ENCODE data around the gene CCDC83.
A peak's percentile ranks its signal among the peaks of the same experiment; 100 is the strongest.

The CCDC83 gene

DNA sequence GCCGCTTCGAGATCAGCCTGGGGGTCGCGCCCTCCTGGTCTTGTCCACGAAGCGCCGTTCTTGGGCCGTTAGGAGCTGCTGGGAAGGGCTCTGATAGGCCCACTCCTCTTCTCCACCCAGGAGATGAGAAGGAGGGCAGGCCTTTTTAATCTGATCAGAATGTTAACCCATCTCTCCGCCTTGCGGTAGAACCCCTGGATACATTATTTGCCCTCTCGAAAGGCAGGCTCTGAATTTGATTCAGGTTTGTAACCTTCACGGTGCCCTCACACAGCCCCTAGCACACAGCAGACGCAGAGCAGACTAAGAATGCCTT lies at the start of gene CCDC83:
Gene CCDC83, plus strand, starts transcription at position 43 of the 316 bp plus-strand sequence. CDS start 9,741 bp downstream, outside the sequence.
- DNase-seq (ENCODE audit: low read depth in 2 of 2), result no peak

DNA sequence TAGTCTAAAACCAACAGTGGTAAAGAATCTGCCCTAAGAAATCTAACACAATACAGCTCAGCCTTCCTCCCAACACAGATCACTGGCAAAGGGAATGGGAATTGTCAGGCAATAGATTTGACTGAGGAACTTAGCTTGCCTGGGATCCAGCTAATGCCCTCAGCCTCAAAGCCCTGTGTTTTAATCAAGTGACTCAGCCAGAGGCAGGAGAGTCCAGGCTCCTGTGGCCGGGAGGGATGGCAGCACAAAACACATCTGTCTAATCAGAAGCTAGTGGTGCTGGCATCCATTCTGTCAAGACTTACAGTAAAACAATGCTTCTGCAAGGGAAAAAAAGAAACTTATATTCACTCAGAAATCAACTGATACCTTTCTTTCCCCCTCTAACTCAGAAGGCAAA lies 49.8 kb upstream of the CCDC83 start:
- DNase-seq (ENCODE audit: low read depth in 2 of 2), result no peak

DNA sequence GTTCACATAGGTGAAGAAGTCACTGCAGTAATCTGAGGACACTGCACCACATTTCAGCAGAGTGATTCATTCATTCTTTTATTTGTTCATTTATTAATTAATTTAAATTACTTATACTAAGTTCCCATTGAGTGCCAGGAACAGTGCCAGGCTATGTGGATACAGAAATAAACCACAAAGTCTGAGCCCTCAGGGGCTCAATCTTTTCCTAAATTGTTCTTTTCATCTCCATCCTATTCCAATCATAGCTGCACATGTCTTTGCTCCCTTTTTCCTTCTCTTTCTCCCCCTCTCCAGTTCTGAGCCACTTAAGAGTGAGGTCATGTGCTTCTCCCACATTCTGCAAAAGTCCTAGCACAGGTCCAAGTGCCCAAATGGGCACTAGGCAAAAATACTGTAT lies 49.2 kb upstream of the CCDC83 start:
- DNase-seq (ENCODE audit: low read depth in 2 of 2), result no peak

DNA sequence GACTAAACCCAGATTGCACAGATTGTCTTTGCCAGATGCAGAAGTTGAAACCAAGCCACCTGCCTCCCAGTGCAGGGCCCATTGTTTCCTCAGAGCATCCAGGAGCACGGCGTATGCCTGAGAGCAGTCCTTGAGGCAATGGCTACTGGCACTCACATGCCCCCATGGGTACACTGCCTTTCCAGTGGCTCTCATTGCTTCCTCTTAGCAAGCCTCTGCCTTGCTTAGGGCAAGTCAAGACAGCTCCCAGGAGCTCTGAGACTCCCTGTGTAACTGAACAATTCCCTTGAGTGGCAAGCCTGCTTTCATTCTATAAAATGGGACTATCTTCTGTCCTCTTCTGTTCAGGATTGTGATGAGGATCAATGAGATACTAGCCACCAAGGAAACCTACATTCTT lies 48.3 kb upstream of the CCDC83 start:
- no peak for DNase-seq (ENCODE audit: low read depth in 2 of 2)

DNA sequence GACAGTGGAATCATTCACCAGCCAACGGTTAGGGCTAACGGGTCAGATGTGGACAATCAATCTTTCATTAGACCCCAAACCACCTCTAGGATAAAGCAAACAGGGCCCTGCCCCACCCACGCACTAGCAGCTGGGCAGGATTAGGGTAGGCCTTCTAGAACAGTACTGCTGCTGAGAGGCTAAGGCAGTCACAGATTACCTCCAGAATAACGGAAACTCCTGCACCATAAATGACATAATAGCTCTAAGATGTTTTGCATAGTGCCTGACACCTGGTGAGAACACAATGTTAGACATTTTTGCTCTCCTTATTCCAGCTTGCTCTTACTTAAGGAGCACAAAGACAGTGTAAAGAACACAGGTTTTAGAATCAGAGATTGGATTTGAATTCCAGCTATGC lies 46.0 kb upstream of the CCDC83 start:
- no peak for DNase-seq (ENCODE audit: low read depth in 2 of 2)

DNA sequence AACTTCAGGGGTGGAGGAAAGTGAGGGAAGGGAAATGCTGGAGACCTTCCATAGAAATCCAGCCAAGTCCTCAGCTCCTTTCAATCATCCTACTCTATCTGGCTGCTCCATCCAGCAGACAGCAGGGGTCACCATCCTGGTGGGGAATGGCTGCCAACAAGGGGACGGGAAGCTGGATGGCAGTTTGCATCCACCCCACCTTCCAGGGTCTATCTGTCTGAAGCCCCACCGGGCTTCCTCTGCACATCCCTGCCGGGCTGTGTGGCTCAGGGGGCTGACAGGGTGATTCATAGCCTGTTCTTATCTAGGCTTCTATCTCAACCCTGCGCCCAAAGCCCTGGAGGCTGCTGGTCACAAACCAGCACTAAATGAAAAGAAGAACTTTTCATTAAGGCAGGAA lies 45.3 kb upstream of the CCDC83 start:
- DNase-seq (ENCODE audit: low read depth in 2 of 2), result no peak

DNA sequence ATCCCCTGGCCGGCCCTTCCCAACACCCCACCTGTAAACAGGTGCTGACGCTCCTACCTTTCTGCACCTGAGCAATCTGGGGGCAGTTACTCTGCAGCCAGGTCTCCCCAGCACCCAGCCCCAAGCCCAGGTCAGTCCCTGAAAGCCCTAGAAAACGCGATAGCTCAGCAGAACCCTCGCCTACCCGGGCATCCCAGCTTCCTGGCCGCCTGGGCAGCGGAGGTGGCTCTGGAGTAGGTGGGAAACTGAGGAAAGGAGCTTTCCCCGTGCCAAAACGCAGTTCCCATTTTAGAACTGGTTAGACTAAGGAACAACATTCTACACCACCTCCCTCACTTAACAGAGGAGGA lies 44.7 kb upstream of the CCDC83 start:
- no peak for DNase-seq (ENCODE audit: low read depth in 2 of 2)

DNA sequence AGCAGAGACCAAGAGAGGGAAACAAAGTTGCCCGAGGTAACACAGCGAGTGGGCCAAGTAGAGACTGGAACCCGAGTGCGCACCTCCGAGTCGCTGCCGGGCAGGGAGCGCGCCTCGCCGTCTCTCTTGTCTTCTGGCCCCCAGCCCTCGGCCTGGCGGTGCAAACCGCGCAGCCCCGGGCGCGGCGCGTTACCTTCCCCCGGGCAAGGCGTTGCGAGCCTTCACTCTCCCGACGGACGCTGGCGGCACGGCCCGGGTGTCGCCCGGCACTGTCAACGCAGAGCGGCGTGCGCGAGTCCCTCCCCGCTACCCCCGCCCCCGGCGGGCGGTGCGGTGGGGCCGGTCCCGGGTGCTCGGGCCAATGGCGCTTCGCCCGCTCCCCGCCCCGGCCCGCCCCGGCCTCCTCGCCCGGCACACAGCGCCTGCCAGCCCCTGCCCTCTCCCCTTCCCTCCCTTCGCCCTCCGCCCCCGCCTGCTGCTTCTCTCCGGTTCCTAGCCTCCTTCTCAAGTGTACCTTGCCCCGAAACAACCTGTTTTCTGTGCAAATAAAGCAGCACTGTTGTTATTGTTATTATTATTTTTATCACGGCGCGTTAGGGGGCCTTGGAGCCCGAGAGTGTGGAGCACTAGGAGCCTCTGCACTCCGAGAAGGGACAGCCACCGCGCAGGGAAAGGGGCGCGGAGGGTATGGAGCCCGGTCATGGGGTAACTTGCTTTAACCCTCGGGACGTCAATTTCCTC lies 44.1 kb upstream of the CCDC83 start, which contains the start of gene SYTL2:
Gene SYTL2, minus strand, starts transcription at position 271 of the 741 bp plus-strand sequence. CDS start 53,416 bp downstream, outside the sequence.
- DNase-seq (ENCODE audit: low read depth in 2 of 2), result peak; percentile 49 to 55

DNA sequence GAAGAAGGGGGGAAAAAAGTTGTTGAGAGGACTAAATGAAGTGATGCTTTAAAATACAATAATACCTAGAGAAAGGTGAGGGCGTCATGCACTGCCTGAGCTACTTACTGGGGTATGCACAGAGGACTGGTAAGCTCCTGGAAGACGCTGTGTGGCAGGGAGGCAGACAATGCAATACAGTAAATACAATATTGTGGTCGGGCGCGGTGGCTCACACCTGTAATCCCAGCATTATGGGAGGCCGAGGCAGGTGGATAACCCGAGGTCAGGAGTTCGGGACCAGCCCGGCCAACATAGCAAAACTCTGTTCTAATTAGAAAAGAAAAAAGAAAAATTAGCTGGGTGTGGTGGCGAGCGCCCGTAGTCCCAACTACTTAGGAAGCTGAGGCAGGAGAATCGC lies 43.6 kb upstream of the CCDC83 start:
- DNase-seq (ENCODE audit: low read depth in 2 of 2), result no peak

DNA sequence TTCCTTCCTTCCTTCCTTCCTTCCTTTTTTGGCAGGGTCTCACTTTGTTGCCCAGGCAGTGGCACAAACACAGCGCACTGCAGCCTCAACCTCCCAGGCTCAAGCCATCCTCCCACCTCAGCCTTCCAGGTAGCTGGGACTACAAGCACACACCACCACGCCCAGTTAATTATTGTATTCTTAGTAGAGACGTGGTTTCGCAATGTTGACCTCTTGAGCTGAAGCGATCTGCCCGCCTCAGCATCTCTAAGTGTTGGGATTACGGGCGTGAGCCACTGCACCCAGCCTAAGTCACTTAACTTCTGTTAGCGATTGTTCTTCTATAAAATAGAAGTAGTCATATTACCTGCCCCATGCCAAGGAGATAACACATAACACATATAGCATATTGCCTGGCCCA lies 41.5 kb upstream of the CCDC83 start:
- no peak for DNase-seq (ENCODE audit: low read depth in 2 of 2)

DNA sequence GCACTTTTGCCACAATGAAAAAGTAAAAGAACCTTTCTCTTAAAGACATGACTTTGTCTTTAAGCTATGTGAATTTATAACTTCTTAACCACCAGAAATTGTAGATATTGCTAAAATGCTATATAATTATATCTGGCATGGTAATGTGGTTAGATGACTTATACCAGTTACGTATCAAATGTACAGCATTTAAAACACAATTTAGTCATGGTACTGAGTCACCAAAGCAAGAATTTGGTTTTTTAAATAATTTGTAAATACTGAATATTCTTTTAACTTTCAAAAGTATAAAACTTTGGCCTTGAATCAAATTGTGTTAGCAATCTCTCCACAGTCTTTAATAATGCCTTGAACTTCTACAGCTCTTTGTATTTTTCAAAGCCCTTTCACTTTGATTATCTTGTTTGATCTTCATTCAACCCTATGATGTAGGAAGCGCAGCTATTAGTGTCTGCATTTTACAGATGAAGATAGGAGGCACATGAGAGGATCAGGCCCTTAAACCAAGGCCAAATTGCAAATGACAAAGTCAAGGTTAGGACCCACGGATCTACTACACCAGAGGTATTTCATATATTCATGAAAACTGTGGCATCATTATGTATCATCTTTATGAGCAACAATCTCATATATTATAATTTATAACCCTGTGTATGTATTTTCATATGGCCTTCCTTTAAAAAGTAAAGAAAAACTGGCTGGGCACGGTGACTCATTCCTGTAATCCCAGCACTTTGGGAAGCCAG lies 39.8 kb upstream of the CCDC83 start:
- DNase-seq (ENCODE audit: low read depth in 2 of 2), result no peak

DNA sequence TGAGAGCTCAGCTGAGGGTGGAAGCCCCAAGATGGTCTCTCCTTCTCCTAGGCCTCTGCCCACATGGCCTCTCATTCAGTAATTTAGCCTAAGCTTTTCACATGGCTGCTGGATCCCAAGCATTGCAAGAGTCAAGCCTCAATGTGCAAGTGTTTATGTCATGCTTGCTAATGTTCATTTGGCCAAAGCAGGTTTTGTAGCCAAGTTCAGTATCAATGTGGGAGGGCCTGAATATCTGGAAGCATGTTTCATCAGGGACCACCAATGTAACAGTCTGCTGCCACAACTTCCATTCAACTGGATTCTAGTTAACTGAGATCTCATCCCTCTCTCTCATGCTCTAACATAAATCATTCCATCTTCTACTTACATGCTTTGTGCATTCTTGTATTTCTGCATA lies 35.7 kb upstream of the CCDC83 start:
- DNase-seq (ENCODE audit: low read depth in 2 of 2), result no peak

DNA sequence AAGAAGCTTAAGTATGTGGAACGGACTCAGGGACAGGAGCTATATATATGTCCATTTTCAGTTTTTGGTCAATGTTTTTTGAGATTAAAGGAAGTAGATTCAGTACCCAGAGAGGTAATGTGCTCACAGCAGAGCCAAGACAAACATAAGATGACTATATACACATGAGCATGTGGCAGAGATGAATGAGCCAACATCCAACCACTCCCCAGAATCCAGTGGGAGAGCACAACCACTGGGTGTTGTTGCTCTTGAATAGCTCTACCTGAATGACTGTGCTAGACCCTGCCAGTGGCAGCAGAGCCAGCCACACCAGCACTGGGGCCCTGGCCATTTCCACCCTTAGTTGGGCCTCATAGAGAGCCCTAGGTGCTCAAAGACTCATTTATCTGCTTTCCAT lies 33.5 kb upstream of the CCDC83 start:
- no peak for DNase-seq (ENCODE audit: low read depth in 2 of 2)

DNA sequence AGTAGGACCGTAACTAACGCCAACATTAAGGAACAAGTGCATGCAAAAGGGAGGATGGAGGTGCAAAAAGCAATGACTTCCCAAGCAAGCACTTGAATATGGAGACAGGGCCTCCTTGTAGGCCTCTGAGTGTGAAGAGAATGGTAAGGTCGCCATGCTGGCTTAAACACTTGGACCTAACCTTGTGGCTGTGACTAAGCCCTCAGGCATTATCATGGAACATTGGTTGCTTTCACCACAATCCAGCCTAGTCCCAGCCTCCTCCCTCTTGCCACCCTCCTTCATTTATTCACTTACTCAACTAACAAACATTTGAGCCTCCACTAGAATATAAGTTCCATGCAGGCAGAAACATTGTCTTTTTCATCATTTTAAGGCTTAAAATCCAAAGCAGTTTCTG lies 32.4 kb upstream of the CCDC83 start:
- DNase-seq (ENCODE audit: low read depth in 2 of 2), result no peak

DNA sequence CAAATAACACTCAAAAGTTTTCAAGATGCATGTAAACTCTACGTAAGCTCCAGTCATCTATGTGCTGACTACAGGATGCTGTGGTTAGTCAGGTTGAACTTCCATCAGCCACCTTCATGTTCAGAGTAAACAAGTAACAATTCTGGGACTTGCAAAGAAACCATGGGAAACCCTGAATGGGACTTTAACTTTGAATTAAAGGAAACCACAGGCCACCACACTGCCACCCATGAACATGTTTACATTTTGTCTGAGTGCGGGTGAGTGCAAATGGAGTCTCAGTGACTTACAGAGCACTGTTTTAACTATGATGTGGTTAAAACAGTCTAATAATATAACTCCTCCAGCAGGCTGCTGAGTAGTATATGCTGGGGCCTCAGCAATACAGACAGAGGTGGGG lies 31.4 kb upstream of the CCDC83 start:
- peak; percentile 20 to 25 for DNase-seq (ENCODE audit: low read depth in 2 of 2)

DNA sequence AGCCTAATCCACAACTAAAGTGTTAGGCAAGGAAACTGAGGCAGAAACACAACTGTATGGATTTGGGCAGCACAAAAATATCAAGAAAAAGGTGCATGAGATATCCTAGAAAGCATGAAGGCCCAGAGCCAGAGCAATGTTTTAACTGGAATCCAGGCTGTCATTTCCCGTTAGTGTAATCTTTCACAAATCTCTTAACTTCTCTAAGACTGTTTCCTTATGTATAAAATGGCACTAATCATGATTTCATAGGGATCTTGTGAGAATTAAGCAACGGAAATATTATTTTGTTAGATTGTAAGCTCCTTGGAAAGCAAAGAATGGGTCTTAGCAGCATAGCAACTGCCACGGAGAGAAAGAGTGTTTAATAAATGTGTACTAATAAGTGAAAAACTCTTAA lies 29.6 kb upstream of the CCDC83 start:
- DNase-seq (ENCODE audit: low read depth in 2 of 2), result no peak

DNA sequence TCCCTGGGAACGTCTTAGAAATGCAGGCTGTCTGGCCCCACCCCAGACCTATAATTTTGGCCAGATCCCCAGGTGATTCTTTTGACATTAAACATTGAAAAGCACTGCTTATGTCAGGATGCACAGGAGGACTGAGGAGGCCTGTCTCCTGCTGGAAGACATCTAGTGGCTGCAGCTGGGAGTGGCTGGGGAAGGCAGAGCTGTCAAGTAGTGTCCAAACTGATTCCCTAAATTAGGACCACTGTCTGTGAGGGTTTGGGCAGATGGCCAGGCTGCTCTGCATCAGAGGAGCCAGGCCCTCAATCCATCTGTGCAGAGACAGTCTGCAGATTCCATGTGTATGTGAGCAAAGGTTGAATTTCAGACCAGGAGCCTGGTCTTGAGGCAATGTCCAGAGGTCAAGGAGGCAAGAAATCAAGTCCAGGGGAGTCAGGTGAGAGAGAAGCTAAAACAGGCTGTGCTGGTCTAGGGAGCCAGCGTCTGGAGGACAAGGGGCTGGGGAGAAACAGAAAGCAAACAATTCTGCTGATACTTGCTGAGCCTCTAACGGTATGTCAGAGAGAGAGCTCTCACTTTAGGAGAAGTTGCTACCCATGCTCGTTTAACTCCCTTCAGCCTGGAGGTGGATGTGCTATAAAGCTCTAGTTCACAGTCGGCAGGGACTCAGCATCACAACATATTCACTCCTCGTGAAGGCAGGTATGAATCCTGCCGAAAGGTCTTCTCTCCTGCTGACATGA lies 28.9 kb upstream of the CCDC83 start:
- no peak for DNase-seq (ENCODE audit: low read depth in 2 of 2)

DNA sequence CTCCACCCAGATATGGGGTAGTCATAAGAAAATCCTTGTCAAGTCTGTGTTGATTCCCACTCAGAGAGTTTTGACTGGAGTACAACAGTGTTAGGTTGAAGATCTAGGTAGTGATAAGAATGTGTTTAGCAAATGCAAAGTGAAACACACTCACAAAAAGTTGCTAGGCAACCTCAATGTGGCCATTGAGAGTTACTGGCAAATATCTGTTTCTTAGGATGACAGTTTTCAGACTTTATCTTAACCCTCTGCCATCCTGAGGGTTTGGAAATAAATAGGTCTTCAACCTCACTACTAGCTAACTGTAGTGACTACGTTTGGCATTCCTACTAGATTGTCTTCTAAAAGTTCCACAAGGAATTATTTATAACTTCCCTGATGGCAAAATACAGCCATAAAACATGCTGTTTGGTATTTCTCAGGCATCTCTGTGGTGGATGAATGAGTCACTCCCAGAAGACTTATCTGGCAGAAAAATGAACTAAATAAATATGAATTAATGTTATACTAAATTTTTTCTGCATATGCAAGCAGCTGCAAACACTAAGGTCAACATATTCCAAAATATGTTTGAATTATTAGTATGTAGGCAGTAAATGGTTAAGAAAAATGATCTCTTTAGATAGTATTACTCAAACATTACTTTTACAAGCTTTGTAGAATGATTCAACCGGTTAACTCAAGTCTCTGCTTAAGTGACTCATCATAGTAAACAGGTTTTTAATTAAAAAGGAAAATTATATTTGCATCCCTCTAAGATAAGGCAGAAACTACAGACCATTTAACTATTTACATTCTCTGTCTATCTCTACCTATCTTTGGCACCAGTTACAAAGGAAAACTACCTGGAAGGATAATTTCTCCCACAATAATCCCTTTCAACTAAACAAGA lies 27.2 kb upstream of the CCDC83 start:
- no peak for DNase-seq (ENCODE audit: low read depth in 2 of 2)

DNA sequence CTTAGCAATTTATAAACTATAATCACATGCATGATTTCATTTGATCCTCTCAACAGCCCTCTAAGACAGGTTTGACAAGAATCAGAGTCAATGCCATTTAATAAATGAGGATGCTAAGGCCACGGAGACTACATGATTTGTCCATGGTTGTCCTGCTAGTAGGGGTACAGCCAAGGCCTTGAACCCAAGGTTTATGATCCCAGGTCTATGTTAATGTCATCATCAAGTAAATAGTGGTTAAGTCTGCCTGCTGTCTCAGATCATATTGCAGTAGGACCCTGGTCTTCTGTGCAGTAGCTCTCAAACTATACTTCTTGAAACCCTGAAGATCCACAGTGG lies 26.6 kb upstream of the CCDC83 start:
- DNase-seq (ENCODE audit: low read depth in 2 of 2), result no peak

DNA sequence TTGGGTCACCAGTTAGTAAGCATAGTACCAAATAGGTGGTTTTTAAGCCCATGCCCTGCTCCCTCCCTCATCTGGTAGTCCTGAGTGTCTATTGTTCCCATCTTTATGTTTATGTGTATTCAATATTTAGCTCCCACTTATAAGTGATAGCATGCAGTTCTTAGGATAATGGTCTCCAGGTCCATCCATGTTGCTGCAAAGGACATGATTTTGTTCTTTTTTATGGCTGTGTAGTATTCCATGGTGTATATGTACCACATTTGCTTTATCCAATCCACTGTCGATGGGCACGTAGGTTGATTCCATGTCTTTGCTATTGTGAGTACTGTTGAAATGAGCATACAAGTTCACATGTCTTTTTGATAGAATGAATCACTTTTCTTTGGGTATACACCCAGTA lies 26.0 kb upstream of the CCDC83 start:
- no peak for DNase-seq (ENCODE audit: low read depth in 2 of 2)

DNA sequence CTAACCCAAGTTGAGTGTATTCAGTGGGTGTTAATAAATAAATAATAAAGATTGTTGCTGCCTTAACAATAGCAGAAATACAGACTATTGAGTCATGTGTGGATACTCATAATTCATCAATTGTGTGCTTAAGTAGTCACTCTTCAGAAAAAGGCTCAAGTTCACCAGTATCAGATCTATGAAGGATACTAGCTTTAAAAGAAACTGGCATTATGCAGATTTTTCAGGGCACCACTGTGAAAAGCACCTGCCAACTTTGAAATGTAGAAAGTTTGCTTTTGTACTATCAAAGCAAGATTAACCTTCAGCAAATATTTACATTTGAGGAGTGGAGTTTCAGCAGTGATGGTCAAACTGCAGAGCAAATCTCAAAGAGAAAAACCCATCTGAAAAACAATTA lies 24.1 kb upstream of the CCDC83 start:
- no peak for DNase-seq (ENCODE audit: low read depth in 2 of 2)

DNA sequence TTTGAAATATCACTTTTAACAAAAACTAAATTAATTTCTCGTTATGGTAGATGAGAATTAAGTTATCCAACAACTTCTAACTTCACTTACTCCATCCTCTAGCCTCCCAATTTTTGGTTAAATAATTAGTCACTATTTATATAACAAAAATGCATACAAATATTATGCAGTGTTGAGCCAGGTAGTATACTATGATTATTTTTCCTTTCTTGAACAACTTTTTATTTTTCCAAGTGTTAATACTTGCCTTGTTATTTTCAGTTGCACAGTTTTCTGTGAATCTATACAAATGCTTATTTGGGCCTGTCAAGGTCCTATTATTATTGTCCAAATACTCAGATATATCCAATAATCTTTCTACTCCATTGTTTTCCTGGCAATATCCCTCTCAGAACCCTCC lies 19.9 kb upstream of the CCDC83 start:
- no peak for DNase-seq (ENCODE audit: low read depth in 2 of 2)
